Measurements from ENCODE around the gene ADAMTS15. TPM values are rescaled to one million over a fixed set of nuclear protein-coding genes. Genes with fewer than 3 reads are reported as not detected.

ADAMTS15 gene
- total RNA-seq, 3 donors from 2014 or later, result 17.9 to 22.6 (median 21.9) TPM

DNA sequence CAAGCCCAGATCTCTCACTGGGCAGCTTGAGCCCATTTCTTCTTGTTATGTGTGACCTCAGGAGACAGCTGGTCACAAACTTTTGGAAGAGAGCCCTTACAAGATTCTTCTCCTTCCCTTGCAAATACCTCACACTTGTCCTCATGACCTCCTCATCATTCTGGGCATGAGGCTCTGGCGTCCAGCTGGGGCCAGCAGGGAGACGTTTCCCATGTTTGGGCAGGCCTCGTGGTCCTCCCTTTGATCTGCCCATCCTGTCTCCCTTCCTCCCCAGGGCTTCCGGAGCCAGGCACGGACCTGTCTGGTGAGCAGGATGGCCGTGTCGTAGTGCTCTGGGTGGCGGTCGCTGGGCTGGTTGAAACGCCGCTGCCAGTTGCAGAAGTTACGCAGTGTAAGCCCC, 29.7 kb upstream of the ADAMTS15 start:
- peak in 2 of 3 donors; percentile 17 to 40 for TF ChIP-seq POLR2AphosphoS5 (IDR thresholded peaks at IDR 0.05)
- no peak for TF ChIP-seq POLR2A (IDR thresholded peaks at IDR 0.05)

GRCh38 chr11:130420478-130421198, 27.8 kb upstream of the ADAMTS15 start:
- peak in 1 of 2 donors; percentile 60 for DNase-seq (ENCODE audit: low spot score in 2 of 2)
- Histone ChIP-seq H3K27ac (peak overlapping the region; percentile 64 to 79), H3K9me3 (no peaks in the 10 kb centered on the region), H3K27me3 (no peaks in the 10 kb centered on the region), H3K36me3 (no peaks in the 10 kb centered on the region), H3K4me3 (no peak overlapping the region), H3K4me1 (peaks cover 0 to 3% of the 10 kb centered on the region in 2 donors)
- TF ChIP-seq, protein P1, sequence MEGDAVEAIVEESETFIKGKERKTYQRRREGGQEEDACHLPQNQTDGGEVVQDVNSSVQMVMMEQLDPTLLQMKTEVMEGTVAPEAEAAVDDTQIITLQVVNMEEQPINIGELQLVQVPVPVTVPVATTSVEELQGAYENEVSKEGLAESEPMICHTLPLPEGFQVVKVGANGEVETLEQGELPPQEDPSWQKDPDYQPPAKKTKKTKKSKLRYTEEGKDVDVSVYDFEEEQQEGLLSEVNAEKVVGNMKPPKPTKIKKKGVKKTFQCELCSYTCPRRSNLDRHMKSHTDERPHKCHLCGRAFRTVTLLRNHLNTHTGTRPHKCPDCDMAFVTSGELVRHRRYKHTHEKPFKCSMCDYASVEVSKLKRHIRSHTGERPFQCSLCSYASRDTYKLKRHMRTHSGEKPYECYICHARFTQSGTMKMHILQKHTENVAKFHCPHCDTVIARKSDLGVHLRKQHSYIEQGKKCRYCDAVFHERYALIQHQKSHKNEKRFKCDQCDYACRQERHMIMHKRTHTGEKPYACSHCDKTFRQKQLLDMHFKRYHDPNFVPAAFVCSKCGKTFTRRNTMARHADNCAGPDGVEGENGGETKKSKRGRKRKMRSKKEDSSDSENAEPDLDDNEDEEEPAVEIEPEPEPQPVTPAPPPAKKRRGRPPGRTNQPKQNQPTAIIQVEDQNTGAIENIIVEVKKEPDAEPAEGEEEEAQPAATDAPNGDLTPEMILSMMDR (IDR thresholded peaks at IDR 0.05), result no peak
- TF ChIP-seq POLR2AphosphoS5 (IDR thresholded peaks at IDR 0.05) (no peak), POLR2A (IDR thresholded peaks at IDR 0.05) (no peak)
- intact Hi-C loops (cut with DNase I; ENCODE audit: low total_unique reads), result no loop called here

More for the DNA sequence above, 29.7 kb upstream of the ADAMTS15 start:
- H3K27me3 ChIP-seq, result no peaks in the 10 kb centered on the region
- peaks cover 0 to 3% of the 10 kb centered on the region in 2 donors for H3K4me1 ChIP-seq
- H3K4me3 ChIP-seq, result no peak overlapping the region
- no peaks in the 10 kb centered on the region for H3K9me3 ChIP-seq
- peak in 1 of 2 donors; percentile 76 for DNase-seq (ENCODE audit: low spot score in 2 of 2)
- peak overlapping the region; percentile 48 to 69 for H3K27ac ChIP-seq
- intact Hi-C loops (cut with DNase I; ENCODE audit: low total_unique reads), result no loop called here
- no peaks in the 10 kb centered on the region for H3K36me3 ChIP-seq

DNA sequence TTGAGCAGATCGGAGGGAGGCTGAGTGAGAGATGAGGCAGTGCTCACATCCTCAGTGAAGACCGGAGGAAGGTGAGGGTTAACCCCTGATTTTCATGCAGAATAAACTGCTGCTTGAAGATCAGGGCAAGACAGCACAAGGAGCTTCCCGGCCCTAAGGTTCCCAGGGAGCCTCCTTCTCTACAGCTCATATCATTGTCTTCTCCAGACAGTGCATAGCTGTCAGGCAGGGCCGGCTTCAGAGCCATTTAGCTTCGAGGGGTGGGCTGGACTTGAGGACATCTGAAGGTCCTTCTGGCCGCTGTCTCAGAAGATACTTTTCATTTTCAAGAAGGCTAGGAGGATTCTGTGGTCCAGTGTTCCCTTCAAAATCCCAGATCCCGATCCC, 27.3 kb upstream of the ADAMTS15 start:
- intact Hi-C loops (cut with DNase I; ENCODE audit: low total_unique reads), result no loop called here
- Histone ChIP-seq H3K4me3 (no peak overlapping the region), H3K27ac (peak overlapping the region; percentile 63 to 64), H3K36me3 (no peaks in the 10 kb centered on the region), H3K27me3 (no peaks in the 10 kb centered on the region), H3K4me1 (peaks cover 0 to 3% of the 10 kb centered on the region in 2 donors), H3K9me3 (no peaks in the 10 kb centered on the region)
- DNase-seq (ENCODE audit: low spot score in 2 of 2), result no peak
- TF ChIP-seq POLR2A (IDR thresholded peaks at IDR 0.05), result no peak
- TF ChIP-seq, protein P1 (IDR thresholded peaks at IDR 0.05), result no peak
- no peak for TF ChIP-seq POLR2AphosphoS5 (IDR thresholded peaks at IDR 0.05)

DNA sequence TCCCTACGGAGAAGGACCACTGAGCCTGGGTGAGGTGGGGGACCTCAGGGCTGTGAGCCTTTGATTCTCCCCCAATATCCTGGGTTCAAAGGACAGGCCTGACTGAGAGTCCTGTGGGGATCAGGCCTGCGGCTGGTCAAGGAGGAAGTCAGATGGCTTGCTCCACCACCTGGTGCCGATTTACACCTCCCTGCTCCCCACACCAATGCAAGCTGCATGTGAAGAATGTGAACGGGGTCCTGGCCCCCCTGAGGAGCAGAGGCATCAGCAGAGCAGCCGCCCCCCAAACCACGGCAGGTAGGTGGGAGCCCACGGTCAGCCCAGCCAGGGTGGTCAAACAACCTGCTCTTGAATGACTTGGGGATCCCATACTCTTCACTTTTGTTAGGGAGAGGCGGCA, 26.7 kb upstream of the ADAMTS15 start:
- Histone ChIP-seq H3K36me3 (no peaks in the 10 kb centered on the region), H3K4me3 (no peak overlapping the region), H3K27me3 (peaks cover 0 to 3% of the 10 kb centered on the region in 2 donors), H3K4me1 (peaks cover 3% of the 10 kb centered on the region in 2 donors), H3K27ac (peak overlapping the region in 1 of 2 donors; percentile 63), H3K9me3 (no peaks in the 10 kb centered on the region)
- TF ChIP-seq, protein P1 (IDR thresholded peaks at IDR 0.05), result no peak
- TF ChIP-seq POLR2A (IDR thresholded peaks at IDR 0.05), result no peak
- TF ChIP-seq POLR2AphosphoS5 (IDR thresholded peaks at IDR 0.05), result no peak
- intact Hi-C loops (cut with DNase I; ENCODE audit: low total_unique reads), result no loop called here
- no peak for DNase-seq (ENCODE audit: low spot score in 2 of 2)

GRCh38 chr11:130422251-130422995, 26.0 kb upstream of the ADAMTS15 start:
- intact Hi-C loops (cut with DNase I; ENCODE audit: low total_unique reads), result no loop called here
- no peak for DNase-seq (ENCODE audit: low spot score in 2 of 2)
- Histone ChIP-seq H3K27me3 (peaks cover 0 to 9% of the 10 kb centered on the region in 2 donors), H3K36me3 (no peaks in the 10 kb centered on the region), H3K4me1 (peaks cover 3 to 10% of the 10 kb centered on the region in 2 donors), H3K9me3 (no peaks in the 10 kb centered on the region), H3K4me3 (no peak overlapping the region), H3K27ac (no peak overlapping the region)
- TF ChIP-seq POLR2AphosphoS5 (IDR thresholded peaks at IDR 0.05), result no peak
- no peak for TF ChIP-seq POLR2A (IDR thresholded peaks at IDR 0.05)
- TF ChIP-seq, protein P1 (IDR thresholded peaks at IDR 0.05), result no peak

Measured in breast epithelium (tissue), 4 donors.